ENCODE results near the gene SPSB4.
A peak's percentile ranks its signal among the peaks of the same experiment; 100 is the strongest.

Gene SPSB4

GRCh38 chr3:141050576-141051442 lies at the start of gene SPSB4 (continued):
- no peak for TF ChIP-seq PRDM4 (tag by site-specific recombination; IDR thresholded peaks at IDR 0.05)
- TF ChIP-seq ZNF341 (tag by site-specific recombination; IDR thresholded peaks at IDR 0.05; ENCODE audit: low read depth): peak; percentile 20; the same call in 1 of the 2 replicates
- TF ChIP-seq ZNF416 (tag by site-specific recombination; IDR thresholded peaks at IDR 0.05): no peak
- TF ChIP-seq ZBTB1 (tag by site-specific recombination; IDR thresholded peaks at IDR 0.05): no peak
- no peak for TF ChIP-seq ZNF211 (tag by site-specific recombination; IDR thresholded peaks at IDR 0.05; ENCODE audit: low read depth)
- TF ChIP-seq ZNF701 (tag by site-specific recombination; IDR thresholded peaks at IDR 0.05): no peak
- TF ChIP-seq ZIC2 (tag by site-specific recombination; IDR thresholded peaks at IDR 0.05): no peak
- TF ChIP-seq ZNF133 (tag by site-specific recombination; IDR thresholded peaks at IDR 0.05): no peak
- no peak for TF ChIP-seq GLI2 (tag by site-specific recombination; IDR thresholded peaks at IDR 0.05; ENCODE audit: borderline replicate concordance, low read depth)
- TF ChIP-seq ZNF830 (tag by site-specific recombination; IDR thresholded peaks at IDR 0.05; ENCODE audit: low read depth): no peak
- no peak for TF ChIP-seq ZNF555 (tag by site-specific recombination; conservative IDR thresholded peaks at IDR 0.05)
- no peak for TF ChIP-seq ZNF239 (tag by site-specific recombination; IDR thresholded peaks at IDR 0.05)
- no peak for TF ChIP-seq ZNF302 (tag by site-specific recombination; IDR thresholded peaks at IDR 0.05; ENCODE audit: low read depth)
- no peak for TF ChIP-seq HIC1 (tag by site-specific recombination; IDR thresholded peaks at IDR 0.05)
- TF ChIP-seq ZNF148 (tag by site-specific recombination; IDR thresholded peaks at IDR 0.05; ENCODE audit: borderline replicate concordance): no peak
- TF ChIP-seq ZNF645 (tag by site-specific recombination; IDR thresholded peaks at IDR 0.05): no peak
- TF ChIP-seq ZSCAN30 (tag by site-specific recombination; IDR thresholded peaks at IDR 0.05): no peak
- TF ChIP-seq ZNF501 (tag by site-specific recombination; IDR thresholded peaks at IDR 0.05): no peak
- TF ChIP-seq PRDM1 (tag by site-specific recombination; IDR thresholded peaks at IDR 0.05): no peak
- no peak for TF ChIP-seq MEIS1 (CRISPR knock-in tag; IDR thresholded peaks at IDR 0.05; ENCODE audit: borderline replicate concordance)
- 0 out of 2 replicates have a peak, but pooled peaks have one; percentile 54 for TF ChIP-seq ZNF660 (tag by site-specific recombination; IDR thresholded peaks at IDR 0.05)
- no peak for TF ChIP-seq ZNF324 (tag by site-specific recombination; IDR thresholded peaks at IDR 0.05)
- no peak for TF ChIP-seq ZNF114 (tag by site-specific recombination; IDR thresholded peaks at IDR 0.05)
- TF ChIP-seq ZBTB48 (tag by site-specific recombination; IDR thresholded peaks at IDR 0.05): no peak
- TF ChIP-seq BCL11B (tag by site-specific recombination; IDR thresholded peaks at IDR 0.05; ENCODE audit: low read depth): no peak
- TF ChIP-seq ATF2 (tag by site-specific recombination; IDR thresholded peaks at IDR 0.05; ENCODE audit: low read depth): no peak
- TF ChIP-seq HOXD13 (CRISPR knock-in tag; IDR thresholded peaks at IDR 0.05; ENCODE audit: borderline replicate concordance): no peak
- TF ChIP-seq ZNF623 (tag by site-specific recombination; IDR thresholded peaks at IDR 0.05): no peak
- TF ChIP-seq HOXC10 (CRISPR knock-in tag; IDR thresholded peaks at IDR 0.05): no peak
- TF ChIP-seq ZNF571 (tag by site-specific recombination; IDR thresholded peaks at IDR 0.05): no peak
- no peak for TF ChIP-seq REPIN1 (tag by site-specific recombination; IDR thresholded peaks at IDR 0.05; ENCODE audit: low read depth)
- no peak for TF ChIP-seq ZNF521 (tag by site-specific recombination; IDR thresholded peaks at IDR 0.05)
